Measurements from ENCODE around the gene PZP.

The PZP gene

DNA sequence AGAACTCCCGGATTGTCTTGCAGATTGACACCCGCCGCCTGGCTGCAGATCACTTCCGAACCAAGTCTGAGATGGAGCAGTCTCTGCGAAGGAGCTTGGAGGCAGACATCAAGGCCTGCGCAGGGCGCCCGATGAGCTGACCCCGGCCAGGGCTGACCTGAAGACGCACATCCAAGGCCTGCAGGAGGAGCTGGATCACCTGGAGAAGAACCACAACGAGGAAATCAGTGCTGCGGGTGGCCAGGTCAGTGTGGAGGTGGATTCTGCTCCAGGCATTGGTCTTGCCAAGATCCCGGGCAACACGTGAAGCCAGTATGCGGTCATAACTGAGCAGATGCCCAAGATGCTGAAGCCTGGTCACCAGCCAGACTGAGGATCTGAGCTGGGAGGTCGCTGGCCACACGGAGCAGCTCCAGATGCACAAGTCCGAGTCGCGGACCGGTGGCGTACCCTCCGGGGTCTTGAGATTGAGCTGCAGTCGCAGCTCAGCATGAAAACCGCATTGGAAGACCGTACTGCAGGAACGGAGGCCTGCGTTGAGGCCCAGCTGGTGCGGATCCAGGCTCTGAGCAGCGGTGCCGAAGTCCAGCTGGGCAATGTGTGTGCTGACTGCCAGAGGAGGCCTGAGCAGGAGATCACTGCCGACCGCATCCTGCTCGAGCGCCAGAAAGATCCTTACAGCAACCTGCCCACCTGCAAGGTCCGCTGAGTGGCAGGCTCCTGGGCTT, 80.1 kb downstream of the PZP start:
- H3K27me3 Mint-ChIP-seq: no peaks in the 10 kb centered on the region
- H3K27ac Mint-ChIP-seq: no peak overlapping the region
- H3K36me3 Mint-ChIP-seq: peaks cover 0 to 4% of the 10 kb centered on the region in 2 donors
- no peak overlapping the region for H3K4me3 Mint-ChIP-seq
- no peak for DNase-seq
- no peaks in the 10 kb centered on the region for H3K4me1 Mint-ChIP-seq
- H3K9me3 Mint-ChIP-seq: peaks cover 5 to 7% of the 10 kb centered on the region in 2 donors
- no peak for ATAC-seq (replicated peaks)

DNA sequence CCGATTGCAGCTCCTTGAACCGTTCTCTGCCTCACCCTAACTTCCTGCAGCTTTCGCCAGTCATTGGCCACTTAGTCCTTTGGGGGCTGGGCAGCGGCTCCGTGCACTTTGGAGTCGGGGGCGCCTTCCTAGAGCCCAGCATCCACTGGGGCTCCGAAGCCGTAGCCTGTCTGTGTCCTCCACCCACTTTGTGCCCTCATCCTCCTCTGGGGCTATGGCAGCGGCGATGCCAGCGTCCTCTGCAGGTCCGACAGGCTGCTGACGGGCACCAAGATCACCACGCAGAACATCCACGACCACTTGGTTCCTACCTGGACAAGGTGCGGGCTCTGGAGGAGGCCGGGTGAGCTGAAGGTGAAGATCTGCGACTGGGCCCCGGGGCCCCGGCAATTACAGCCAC, 80.7 kb downstream of the PZP start:
- Mint-ChIP-seq H3K27me3 (no peaks in the 10 kb centered on the region), H3K4me1 (no peaks in the 10 kb centered on the region), H3K27ac (no peak overlapping the region), H3K9me3 (peaks cover 5 to 7% of the 10 kb centered on the region in 2 donors), H3K4me3 (no peak overlapping the region), H3K36me3 (peaks cover 0 to 4% of the 10 kb centered on the region in 2 donors)
- ATAC-seq (replicated peaks) (no peak), DNase-seq (no peak)

GRCh38 chr12:9124383-9125031, 83.7 kb downstream of the PZP start:
- DNase-seq: no peak
- H3K27ac Mint-ChIP-seq: no peak overlapping the region
- H3K4me1 Mint-ChIP-seq: peaks cover 0 to under 1% of the 10 kb centered on the region in 2 donors
- H3K4me3 Mint-ChIP-seq: no peak overlapping the region
- ATAC-seq (replicated peaks): no peak
- H3K36me3 Mint-ChIP-seq: no peaks in the 10 kb centered on the region
- no peaks in the 10 kb centered on the region for H3K9me3 Mint-ChIP-seq
- H3K27me3 Mint-ChIP-seq: peaks cover 0 to 1% of the 10 kb centered on the region in 2 donors

DNA sequence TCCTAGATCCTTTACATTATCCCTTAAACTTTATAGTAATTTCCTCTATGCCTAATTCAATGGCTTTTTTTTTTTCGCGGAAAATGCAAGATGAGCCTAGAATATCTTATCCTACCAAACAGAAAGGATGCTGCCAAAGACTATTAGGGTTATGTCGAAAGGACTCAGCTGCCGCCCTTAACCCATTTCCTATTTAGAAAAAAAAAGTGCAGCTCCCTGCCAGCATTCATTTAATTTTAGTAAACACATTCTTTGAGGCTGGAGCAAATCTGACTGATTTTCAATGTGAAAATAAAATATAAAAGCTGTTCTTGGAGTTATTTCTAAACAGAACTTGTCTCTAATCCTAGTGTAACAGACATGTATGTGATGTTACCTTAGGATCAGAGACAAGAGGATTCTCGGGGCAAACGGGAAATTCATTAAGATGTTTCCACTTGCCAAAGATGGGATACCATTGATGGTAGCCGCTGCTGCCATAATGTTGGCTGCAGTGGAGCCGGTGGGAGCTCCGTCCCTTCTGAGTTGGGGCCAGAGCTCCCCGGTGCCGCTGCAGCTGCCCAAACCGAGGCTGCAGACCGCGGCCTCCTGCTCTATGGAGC, 84.3 kb downstream of the PZP start:
- ATAC-seq (replicated peaks): no peak
- Mint-ChIP-seq H3K36me3 (no peaks in the 10 kb centered on the region), H3K27me3 (peaks cover 0 to 4% of the 10 kb centered on the region in 2 donors), H3K4me3 (no peak overlapping the region), H3K27ac (no peak overlapping the region), H3K4me1 (peaks cover 2 to 5% of the 10 kb centered on the region in 2 donors), H3K9me3 (no peaks in the 10 kb centered on the region)
- no peak for DNase-seq

DNA sequence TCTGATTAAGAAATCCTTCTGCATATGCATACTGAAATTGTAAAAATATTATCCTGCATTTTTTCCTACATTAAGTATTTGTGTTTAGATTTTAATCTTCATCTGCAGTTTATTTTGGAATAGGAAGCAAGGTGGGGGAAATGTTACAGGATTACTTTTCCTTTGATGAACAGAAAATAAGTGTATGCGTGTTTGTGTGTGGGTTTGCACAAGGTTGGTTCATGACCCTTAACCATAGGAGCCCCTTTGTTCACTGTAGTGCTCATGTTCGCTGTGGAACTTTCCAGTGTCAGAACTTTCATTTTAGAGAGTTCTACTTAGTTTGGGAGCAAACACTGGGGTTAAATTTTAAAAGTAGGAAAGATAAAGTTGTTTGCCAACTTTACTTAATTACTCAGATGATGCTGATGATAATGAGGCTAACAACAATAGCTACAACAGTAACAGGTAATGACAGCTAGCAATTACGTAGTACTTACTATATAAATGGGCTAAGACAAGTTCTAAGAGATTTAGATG, 86.0 kb downstream of the PZP start:
- Mint-ChIP-seq H3K27me3 (peaks cover 0 to 4% of the 10 kb centered on the region in 2 donors), H3K4me3 (no peak overlapping the region), H3K36me3 (no peaks in the 10 kb centered on the region), H3K27ac (no peak overlapping the region), H3K9me3 (no peaks in the 10 kb centered on the region), H3K4me1 (peaks cover 11 to 18% of the 10 kb centered on the region in 2 donors)
- DNase-seq: no peak
- ATAC-seq (replicated peaks): no peak

GRCh38 chr12:9120487-9121184, 87.6 kb downstream of the PZP start:
- Mint-ChIP-seq H3K27me3 (peaks cover 0 to 4% of the 10 kb centered on the region in 2 donors), H3K9me3 (no peaks in the 10 kb centered on the region), H3K36me3 (no peaks in the 10 kb centered on the region), H3K4me3 (no peak overlapping the region), H3K4me1 (peaks cover 23 to 33% of the 10 kb centered on the region in 2 donors), H3K27ac (no peak overlapping the region)
- DNase-seq: no peak
- no peak for ATAC-seq (replicated peaks)

DNA sequence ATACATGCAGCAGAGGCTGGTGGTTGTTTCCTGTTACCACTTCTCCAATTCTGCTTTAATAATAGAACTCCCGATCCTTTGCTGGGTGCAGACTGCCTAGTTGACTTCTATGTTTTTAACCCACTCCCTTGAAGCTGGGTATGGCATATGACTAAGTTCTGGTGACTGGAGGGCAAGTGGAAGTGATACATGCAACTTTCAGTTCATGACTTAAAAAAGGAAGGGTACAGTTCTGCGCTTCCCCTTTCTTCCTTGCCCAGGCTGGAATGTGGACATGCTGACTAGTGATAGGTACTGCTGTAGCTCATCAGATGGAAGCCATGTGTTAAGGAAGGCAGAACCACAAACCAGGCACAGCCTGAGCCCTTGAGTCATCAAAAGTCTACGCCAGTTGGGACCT, 90.0 kb downstream of the PZP start:
- Mint-ChIP-seq H3K27me3 (peaks cover 0 to 4% of the 10 kb centered on the region in 2 donors), H3K4me3 (no peak overlapping the region), H3K27ac (peak overlapping the region; percentile 11), H3K9me3 (no peaks in the 10 kb centered on the region), H3K4me1 (peaks cover 28 to 41% of the 10 kb centered on the region in 2 donors), H3K36me3 (no peaks in the 10 kb centered on the region)
- peak; percentile 69 for DNase-seq
- peak; percentile 95 to 96 for ATAC-seq (replicated peaks)

- H3K27ac Mint-ChIP-seq: peak within 1 kb of the TSS; percentile 16
- ATAC-seq (replicated peaks): no peak
- DNase-seq: no peak
- H3K36me3 Mint-ChIP-seq: no peaks in the 10 kb centered on the region
- H3K27me3 Mint-ChIP-seq: peaks cover 0 to 8% of the 10 kb centered on the region in 2 donors
- H3K4me3 Mint-ChIP-seq: peak within 1 kb of the TSS; percentile 1 to 11
- no peaks in the 10 kb centered on the region for H3K9me3 Mint-ChIP-seq
- peaks cover 32 to 46% of the 10 kb centered on the region in 2 donors for H3K4me1 Mint-ChIP-seq
These were observed 92.2 kb downstream of the PZP start, which contains the start of gene A2M for GRCh38 chr12:9115731-9116559. A2M (minus strand) TSS chr12:9115919; CDS start chr12:9115849, 70 bp downstream.

DNA sequence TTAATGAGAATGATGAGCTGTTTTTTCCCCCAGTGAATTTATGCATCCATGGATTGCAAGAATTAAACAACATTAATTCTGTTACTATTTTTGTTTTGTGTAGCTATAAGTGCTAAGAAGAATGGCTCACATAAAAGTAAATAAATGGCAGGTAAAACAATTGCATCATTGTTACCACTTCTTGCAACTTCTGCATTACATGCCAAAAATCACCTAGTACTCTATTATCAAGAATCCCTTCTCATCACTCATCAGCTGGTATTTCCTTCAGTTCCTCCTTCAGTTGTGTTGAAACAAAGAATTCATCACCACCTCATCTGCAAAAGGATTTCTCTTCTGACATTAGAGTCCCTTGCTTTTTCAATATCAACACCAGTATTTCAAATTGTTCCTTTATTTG, 93.2 kb downstream of the PZP start:
- ATAC-seq (replicated peaks) (no peak), DNase-seq (no peak)
- no peaks in the 10 kb centered on the region for H3K36me3 Mint-ChIP-seq
- H3K4me3 Mint-ChIP-seq: no peak overlapping the region
- H3K27ac Mint-ChIP-seq: peak overlapping the region; percentile 16
- H3K4me1 Mint-ChIP-seq: peaks cover 32 to 46% of the 10 kb centered on the region in 2 donors
- H3K9me3 Mint-ChIP-seq: no peaks in the 10 kb centered on the region
- H3K27me3 Mint-ChIP-seq: peaks cover 0 to 8% of the 10 kb centered on the region in 2 donors

- no peak for DNase-seq
These were observed 94.2 kb downstream of the PZP start for GRCh38 chr12:9113987-9114309.

GRCh38 chr12:9113296-9113986, 94.8 kb downstream of the PZP start:
- peaks cover 27 to 37% of the 10 kb centered on the region in 2 donors for H3K4me1 Mint-ChIP-seq
- H3K27ac Mint-ChIP-seq: no peak overlapping the region
- no peak for DNase-seq
- H3K4me3 Mint-ChIP-seq: no peak overlapping the region
- ATAC-seq (replicated peaks): no peak
- no peaks in the 10 kb centered on the region for H3K9me3 Mint-ChIP-seq
- no peaks in the 10 kb centered on the region for H3K36me3 Mint-ChIP-seq
- H3K27me3 Mint-ChIP-seq: peaks cover 0 to 4% of the 10 kb centered on the region in 2 donors

More at GRCh38 chr12:9113987-9114309, 94.2 kb downstream of the PZP start:
- ATAC-seq (replicated peaks): no peak
- H3K4me1 Mint-ChIP-seq: peaks cover 30 to 42% of the 10 kb centered on the region in 2 donors
- no peaks in the 10 kb centered on the region for H3K36me3 Mint-ChIP-seq
- H3K9me3 Mint-ChIP-seq: no peaks in the 10 kb centered on the region
- peaks cover 0 to 4% of the 10 kb centered on the region in 2 donors for H3K27me3 Mint-ChIP-seq
- no peak overlapping the region for H3K27ac Mint-ChIP-seq
- H3K4me3 Mint-ChIP-seq: no peak overlapping the region

GRCh38 chr12:9112076-9112853, 95.9 kb downstream of the PZP start:
- DNase-seq (no peak), ATAC-seq (replicated peaks) (no peak)
- H3K36me3 Mint-ChIP-seq: no peaks in the 10 kb centered on the region
- peaks cover 0 to 4% of the 10 kb centered on the region in 2 donors for H3K27me3 Mint-ChIP-seq
- H3K9me3 Mint-ChIP-seq: no peaks in the 10 kb centered on the region
- H3K27ac Mint-ChIP-seq: no peak overlapping the region
- H3K4me1 Mint-ChIP-seq: peaks cover 22 to 30% of the 10 kb centered on the region in 2 donors
- H3K4me3 Mint-ChIP-seq: no peak overlapping the region
